ENCODE data around the gene HOXB2.

HOXB2 gene

DNA sequence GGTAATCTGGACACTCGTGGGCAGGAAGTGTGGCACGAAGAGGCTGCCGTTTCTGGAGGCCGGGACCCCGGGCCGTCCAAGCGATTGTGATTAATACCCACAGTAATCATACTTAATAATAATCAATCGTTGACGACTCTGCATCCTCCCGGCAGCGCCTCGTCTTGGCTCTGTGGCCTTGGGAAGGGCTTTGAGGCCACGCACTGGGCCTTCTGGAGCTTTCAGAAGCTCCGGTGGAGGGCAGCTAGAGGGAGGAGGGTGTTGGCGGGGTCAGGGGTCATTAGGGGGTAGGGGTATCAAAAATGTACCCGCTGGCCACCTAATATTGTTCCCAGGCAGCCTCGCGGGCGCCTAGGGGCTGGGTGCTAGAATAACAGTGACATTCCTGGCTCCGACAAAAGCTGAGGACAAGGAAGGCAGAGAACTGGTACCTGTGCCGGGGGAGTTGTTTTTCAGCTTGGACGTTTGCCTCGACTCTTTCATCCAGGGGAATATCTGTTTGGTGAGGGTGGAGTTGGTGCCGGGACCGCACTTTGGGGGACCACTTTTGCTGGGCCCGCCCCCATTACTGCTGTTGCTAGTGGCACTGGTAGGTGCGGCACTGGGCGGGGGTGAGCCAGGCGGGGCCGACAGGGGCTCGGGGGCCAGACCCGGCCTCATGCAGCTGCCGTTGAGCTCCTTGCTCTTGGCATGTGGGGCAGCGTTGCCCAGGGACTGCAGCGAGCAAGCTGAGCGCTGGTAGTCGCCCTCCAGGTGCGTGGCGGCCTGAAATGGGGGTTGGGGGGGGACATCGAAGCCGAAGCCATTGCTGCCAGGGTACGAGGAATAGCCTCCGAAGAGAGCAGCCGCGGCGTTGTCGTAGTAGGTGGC lies 6.9 kb upstream of the HOXB2 start:
- no peak for DNase-seq

DNA sequence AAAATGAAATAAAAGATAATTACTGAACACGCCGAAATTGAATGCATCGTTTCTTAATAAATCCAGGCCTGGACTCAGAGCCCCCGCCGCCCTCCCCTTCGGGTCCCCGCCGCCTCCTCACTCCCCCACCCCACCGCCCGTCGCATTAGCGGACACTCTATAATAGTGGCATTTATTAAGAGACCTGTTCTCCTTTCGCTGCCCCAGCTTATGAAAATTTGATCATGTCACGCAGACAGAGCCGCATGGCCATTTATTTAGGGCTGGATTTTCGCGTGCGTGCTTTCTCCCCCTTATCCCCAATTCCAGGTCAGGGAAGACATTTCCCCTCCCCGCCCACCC lies 6.3 kb upstream of the HOXB2 start:
- no peak for DNase-seq

DNA sequence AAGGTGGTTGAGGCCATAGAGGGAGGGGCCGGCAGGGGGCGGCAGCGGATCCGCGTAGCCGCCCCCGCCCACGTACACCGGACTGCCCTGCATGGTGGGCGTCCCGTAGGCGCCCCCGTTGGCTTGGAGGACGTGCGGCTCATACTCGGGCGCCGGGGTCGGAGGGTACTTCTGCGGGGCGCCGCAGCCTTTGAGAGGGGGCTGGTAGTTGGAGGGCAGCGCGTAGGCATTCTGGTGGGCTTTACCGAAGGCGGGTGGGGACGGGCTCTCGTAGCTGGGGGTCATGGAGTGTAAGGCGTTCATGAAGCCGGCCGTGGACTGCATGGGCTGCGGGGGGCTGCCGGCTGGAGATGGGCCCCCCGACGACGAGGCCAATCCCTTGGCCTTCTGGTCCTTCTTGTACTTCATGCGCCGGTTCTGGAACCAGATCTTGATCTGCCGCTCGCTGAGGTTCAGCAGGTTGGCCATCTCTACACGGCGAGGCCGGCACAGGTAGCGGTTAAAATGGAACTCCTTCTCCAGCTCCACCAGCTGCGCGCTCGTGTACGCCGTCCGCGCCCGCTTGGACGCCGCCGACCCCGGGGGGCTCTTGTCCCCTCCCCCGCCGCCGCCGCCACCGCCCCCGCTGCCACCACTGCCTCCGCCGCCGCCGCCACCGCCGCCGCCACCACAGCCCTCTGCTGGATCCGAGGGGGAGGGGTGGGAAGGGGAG lies 5.7 kb upstream of the HOXB2 start:
- no peak for DNase-seq

DNA sequence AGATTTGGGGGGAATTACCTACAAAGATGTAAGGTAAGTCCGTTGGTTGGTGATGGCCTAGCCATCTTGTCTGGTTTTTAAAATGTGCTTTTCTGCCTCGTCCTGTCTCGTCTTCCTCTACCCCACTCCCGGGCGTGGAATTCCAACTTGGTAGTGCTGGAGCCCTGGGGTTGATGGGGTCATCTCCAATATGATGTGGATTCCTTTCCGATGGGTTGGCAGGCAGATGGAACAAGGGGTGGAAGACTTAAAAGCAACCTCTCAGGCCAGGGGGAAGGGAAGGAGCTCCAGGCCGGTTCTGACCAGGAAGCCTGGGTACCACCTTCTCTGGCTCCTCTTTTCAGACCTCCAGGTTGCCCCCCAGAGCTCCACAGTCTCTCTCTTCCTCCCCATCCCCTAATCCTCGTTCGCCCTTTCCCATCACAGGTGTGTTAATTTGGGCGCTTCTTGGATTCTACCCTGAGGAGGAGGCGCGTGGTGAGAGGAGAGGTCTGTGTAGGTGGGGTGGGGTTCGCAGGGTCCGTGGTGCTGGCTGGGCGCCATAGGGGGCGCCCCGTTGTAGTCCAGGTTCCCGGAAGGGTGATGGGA lies 5.1 kb upstream of the HOXB2 start:
- no peak for DNase-seq

DNA sequence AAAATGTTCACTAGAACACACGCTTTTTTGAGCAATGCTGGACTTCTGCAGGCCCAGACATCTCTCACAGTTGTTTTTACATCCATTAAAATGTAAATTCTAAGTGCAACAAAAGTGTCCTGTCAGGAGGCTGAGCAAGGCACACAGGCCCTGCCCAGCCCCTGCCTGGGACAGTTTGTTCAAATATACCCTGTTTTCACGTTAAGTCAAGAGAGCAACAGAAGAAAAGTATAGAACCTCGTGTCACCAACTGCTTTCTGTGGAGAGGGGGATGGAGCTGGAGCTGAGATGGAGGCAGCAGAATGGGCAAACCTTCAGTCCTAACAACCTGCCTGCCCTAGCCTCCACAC lies 4.3 kb upstream of the HOXB2 start:
- no peak for DNase-seq

DNA sequence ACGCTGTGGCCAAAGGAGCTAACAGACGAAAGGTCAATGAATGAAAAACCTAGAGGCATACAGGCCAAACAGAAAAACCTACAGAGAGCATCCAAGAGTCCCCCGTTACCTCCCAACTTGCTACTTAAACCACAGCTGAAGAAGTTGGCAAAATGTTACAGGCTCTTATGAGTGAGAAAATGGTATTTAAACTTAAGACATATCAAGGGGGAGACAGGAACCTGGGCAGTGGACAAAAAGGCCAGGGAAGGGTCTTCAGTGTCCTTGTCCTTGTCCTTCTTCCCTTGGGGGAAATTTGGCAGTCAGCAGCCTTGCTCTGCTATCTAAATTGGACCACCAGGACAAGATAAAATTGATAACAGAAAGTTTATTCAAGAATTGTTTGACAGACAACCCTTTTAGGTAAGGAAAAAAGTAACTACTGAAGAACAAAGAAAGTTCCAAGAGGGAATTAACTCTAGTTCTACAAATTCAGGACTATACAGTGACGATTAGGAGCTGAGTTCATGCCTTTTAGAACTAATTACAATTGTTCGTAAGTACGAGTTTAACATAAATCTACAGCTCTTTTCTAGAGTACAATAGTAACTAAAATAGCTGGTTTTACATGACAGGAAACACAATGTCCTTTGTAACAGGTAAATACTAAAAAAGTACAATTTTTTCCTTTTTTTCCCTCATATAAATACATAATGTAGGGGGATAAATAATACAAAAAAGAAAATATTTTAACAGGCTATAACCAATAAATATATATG lies 3.8 kb upstream of the HOXB2 start:
- DNase-seq, result no peak

DNA sequence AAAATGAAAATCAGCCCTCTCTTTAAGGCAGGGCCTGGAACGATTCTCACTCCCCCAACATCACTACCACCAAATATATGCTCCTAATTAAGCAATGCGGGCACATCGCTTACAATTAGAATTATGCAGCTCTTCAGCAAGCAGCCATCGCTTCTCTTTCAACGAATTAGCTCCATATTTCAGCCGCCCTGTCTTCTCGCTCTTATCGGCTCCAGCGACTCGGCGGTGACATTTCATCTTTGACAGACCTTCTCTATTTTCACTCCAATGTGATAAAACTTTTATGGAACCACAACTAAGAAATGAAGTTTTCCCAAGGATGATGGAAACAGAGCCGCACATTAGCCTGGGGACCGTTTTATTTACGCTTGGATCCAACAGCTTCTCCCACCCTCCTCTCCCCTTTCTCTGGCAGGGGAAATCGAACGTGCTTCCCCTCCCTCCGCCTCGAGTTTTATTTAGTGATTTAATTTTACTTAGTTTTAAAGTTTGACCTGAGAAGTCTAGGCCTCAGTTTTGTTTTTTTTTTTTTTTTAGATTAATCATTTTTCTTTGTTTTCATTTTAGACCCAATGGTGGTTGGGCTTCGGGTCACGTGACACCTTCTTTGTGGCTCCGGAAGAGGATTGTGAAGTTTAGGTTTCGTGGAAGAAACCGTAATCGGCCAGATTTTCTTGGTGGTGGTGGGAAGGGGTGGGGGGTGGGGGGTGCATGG lies 3.1 kb upstream of the HOXB2 start:
- peak; percentile 31 for DNase-seq

DNA sequence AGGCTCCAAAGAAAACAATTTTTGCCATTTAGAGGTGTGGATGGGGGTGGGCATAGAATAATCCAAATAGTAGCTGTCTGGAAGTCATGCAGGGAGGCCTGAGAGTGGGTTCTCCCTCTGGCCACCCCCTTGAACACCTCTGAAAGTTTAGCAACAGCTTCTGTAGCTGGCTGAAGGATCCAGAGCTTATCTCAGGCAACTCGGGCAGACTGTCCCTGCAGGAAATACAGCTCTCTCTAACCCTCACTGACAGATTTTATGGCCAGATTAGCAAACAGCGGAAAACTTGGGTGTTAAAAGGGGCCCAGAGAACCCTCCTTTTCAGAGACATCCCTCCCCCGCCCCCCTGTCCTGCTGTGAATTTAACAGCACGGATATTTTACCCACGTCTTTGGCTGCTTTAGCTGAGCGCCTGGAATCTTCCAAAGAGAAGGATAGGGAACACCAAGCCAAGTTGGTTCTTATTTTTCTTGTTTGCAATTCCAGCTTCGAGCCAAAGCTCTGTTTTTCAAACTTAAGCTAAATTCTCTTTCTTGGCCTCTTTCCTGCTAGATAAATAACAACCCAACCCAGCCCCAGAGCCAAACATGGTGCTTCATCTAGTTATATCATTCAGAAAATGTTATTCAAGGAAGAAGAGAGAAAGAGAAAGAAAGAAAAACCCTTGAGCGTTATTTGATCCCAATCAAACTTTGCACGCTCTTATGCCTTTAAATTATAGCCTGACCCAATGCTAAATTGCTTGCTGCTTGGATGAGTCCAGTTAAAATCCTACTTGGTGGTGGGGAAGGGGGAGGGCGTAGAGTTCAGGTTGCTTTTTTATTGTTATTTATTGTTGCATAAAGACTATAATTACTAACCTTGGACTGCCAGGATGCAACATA lies 2.3 kb upstream of the HOXB2 start:
- no peak for DNase-seq

DNA sequence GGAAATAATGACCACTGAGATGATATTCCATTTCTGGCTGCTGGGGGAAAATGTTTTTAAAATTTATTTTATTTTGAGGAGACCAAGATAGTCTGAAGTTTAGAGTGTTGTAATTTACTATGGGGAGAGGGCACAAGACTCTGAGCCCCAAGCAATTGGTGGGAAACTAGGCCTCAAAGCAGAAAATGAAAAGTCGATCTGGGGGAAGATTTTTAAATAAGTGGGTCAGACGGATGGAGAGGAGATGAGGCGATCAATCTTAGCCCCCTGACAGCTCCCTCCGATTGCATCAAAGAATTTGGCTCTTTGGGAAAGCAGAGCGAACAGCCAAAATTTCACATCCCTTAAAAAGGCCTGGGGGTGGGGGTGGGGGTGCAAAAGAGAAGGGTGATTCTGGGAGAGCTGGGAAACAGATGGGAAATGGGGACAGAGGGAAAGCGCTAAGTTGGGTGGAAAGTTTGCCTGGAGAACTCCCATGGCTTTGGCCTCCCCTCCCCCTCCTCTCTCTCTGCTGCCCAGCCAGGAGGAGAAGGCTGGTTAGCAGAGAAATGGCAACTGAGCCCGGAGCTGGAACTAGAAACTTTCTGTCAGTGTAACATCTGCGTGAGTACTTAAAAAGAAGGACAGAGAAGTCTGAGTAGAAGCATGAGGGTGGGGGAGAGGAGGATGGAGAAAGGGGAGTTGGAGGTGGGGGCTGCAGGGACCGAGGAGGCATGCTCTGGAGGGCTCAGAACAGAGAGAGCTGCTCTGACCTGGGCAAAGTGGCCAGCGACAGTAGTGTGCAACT lies 1.4 kb upstream of the HOXB2 start:
- no peak for DNase-seq

DNA sequence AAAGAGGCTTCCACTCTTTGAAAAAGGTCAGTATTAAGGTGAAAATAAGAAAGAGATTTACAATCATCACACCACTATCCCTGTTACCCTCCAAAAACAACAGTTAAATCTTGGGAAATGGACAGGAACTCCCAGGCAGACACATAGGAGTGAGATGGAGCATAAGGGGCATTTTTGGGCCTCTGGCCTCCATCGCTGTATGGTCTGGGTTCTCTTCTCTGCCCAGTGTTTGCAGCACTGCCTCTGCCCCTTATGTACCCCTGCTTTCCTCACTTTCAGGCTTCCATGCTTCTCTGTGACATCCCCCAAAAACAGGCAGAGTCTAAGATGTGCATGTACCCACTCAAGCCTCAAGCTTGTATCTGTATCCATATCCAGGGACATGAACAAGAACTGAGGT lies 630 bp upstream of the HOXB2 start:
- DNase-seq, result no peak

DNA sequence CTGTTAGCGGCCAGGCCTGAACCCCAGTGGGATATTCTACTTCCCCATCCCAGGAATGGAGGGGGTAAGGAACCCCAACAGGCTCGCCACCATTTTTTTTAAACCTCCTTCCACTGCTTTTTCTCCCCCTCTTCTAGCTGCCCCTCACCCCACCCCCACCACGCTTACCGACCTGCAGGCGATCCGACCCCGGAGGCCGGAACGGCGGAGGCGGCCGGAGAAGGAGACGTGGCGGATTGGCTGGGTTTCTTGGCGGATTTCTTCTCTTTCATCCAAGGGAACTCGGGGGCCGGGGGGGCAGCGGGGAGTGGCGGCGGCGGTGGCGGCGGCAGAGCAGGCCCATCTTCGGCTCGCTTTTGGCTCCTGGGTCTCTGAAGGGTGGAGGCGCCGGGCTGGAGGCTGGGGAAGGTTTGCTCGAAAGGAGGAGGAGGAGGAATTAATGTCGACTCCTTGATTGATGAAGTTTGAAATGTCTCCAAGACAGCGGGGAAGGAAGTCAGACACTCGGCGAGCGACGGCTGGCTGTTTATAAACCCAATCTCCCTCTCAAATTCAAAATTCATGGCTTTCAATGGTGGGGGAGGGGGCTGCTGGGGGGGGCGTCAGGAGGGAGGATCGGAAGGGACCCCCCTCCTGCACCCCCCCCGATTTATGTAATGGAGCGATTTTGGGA lies 424 bp downstream of the HOXB2 start:
- peak; percentile 10 for DNase-seq

DNA sequence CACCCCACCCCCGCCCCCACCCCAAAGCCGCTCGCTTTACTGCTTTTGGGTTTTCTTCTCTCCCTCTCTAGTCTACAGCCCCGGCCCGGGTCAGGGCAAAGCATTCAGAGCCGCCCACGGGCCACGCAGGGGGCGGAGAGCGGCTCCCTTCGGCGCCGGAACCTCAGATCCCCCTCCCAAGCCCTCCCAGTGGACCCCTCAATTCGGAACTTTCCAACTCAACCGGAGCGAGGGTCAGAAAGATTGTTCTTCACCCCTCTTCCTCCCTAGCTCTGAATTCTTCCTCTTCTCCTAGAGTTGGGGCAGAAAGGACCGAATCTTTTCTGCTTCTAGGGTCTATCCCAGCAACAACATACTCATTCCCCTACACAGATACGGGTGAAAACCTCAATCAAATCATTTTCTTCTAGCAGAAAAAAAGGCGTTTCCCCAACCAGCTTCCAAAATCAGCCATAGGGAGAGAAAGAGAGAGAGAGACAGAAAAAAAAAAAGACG lies 1.0 kb downstream of the HOXB2 start:
- DNase-seq, result no peak

DNA sequence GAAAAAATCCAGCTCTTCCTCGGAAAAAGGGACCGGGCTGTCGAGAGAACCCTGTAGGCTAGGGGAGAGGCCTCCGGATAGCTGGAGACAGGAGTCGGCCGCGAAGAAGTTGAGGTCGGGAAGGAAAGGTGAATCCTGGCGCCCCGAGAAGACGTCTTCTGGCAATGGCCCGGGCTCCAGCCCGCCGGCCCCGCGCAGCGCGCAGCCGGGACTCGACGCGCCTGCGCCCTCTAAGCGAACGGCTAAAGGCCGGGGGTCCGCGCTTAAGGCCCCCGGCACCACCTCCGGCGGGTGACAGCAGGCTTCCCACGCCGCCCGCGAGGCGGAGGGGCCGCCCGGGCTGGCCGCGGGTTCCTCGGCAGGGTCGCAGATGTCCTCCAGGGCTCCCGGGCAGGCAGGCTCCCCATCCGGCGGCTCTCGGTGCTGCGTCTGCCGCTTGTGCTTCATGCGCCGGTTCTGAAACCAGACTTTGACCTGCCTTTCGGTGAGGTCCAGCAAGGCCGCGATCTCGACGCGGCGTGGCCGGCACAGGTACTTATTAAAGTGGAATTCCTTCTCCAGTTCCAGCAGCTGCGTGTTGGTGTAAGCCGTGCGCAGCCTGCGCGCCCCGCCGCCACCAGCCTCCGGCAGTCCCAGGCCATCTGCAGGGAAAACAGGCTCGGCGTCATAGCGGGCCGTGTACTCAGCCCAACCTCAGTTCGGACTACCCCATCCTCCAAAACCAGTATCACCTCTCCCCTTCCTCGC lies 1.6 kb downstream of the HOXB2 start:
- peak; percentile 53 for DNase-seq

DNA sequence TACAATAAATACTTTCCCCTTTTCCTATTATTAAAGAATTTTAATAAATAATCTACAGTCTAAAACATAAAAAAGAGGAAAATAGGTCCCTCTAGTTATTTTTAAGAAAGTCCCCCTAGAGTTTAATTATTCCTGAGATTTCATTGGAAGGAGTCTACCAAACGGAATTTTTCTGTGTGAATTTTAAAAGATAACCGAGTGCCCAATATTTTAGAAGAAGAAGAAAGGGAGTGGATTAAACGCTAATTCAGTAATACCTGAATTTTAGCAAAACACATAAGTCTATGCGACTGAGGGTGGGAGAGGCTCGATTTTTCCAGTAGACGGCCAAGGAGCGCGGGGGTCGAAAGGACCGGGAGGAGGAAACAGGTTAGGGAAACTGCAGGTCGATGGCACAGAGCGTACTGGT lies 2.2 kb downstream of the HOXB2 start:
- DNase-seq, result no peak

DNA sequence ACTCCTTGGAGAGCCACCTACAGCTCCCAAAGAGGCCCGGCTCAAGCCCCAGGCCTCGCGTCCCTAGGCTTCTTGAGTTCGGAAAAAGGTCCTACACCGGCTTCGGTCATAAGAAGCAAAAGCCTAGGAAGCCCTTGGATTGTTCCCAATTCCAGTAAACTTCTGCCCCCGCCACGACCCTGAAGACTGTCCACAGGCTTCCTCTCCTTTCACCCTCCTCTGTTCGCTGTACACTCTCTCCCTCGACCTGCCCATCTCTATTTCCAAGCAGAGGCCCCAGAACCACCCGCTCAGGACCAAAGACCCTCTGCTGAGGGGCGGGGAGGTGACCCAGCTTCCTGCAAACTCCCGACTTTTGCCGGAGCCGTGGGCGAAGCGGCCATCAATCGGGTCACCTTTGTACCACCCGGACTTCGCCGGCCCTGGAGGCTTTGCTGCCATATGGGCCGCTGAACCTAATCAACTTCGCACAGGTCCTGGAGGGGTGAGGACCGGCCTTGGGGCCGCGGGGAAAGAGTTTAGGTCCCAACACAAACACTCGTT lies 2.7 kb downstream of the HOXB2 start:
- no peak for DNase-seq

DNA sequence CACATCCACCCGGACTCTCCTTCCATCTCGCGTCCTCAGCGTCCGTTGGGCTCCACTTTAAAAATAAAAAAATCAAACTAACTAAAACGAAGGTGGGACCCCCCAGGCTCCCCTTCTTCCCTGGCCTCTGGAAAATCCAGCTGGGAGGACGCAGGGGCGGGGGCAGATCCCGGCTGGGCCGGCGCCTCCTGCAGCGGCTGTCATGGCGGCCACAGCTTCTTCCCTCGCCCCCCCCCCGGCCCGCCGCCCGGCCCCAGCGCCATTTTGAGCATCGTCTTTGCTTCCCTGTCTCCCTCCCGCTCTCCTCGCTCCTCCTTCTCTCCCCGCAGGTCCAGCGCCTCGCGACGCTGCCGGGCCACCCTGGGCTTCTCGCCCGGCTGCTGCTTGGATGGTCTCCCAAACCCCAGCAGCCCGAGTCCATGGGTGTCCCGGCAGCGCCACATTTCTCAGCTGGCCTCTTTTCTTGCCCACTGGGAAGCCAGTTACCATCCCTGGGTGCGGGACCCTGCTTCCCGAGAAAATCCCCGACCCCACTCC lies 3.3 kb downstream of the HOXB2 start:
- DNase-seq, result peak; percentile 28

DNA sequence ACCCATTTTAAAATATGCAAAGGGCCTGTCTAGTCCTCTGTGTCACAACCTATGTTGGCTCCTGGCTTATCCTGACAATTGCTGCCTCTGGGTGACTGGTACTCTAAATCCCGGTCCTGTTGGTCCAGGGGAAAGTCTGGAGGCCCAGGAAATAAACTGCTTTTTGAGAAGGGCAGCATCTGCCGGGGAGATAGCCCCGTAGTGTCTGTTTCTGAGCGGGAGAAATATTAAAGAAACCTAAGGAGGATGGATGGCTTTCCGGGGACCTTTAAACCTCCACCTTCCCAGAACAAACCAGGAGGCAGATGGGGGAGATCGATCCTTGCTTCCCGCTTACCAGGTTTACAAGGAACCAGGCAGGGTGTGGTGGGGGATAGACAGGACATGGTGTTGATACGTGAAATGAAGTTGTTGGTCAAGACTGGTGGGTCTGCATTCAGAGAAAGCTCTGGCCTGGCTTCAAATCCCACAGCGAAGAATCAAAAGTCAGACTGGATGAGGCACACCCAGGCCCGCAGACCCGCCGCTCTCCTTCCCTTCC lies 3.8 kb downstream of the HOXB2 start:
- DNase-seq, result no peak

DNA sequence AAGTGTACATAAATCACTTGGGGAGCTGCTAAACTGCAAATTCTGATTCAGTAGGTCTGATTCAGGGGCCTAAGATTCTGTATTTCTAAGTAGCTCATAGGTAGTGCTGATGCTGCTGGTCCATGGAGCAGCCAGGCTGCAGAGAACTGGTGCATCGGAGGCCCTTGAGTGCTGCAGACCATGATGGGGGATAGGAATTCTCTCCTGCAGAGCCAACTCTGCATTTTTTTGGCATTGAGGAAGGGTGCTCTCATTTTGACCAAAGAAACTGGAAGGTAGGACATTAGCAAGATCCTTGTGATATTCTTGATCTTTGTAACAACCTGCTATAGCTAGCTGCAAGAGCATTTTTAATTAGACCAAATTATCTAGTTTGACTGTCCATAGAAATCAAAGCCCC lies 4.7 kb downstream of the HOXB2 start:
- DNase-seq, result no peak

DNA sequence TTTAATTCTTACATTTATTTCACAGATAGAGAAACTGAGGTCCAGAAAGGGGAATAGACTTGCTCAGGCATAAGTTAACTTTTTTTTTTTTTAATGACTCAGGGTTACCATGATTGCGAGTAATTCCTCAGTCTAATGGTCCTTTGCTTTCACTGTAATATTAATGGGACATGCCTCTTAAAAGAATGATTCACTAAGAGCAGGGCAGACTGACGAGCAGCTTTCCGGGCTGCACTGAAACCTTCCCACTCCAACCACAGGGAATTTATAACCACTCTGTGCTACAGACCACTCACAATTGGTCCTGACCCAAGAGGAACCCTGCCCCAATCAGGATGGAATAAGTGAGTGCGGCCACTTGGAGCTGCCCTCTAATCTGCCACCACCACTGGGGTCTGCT lies 5.7 kb downstream of the HOXB2 start:
- DNase-seq, result no peak
